ENCODE measurements around the gene POLE.

Gene POLE

GRCh38 chr12:132625731-132626430 is 61.3 kb downstream of the POLE start:
- no peak for DNase-seq

- DNase-seq = no peak
Measured at GRCh38 chr12:132624910-132625630, 62.1 kb downstream of the POLE start.

- DNase-seq = no peak
Measured at GRCh38 chr12:132624186-132624855, 62.8 kb downstream of the POLE start.

- DNase-seq = no peak
Measured at GRCh38 chr12:132623072-132623869, 63.9 kb downstream of the POLE start.

GRCh38 chr12:132622437-132623071 is 64.6 kb downstream of the POLE start:
- no peak for DNase-seq

- no peak for DNase-seq
Measured at GRCh38 chr12:132621657-132622435, 65.3 kb downstream of the POLE start.

GRCh38 chr12:132620899-132621656 is 66.1 kb downstream of the POLE start:
- DNase-seq = no peak

GRCh38 chr12:132620113-132620898 is 66.8 kb downstream of the POLE start:
- DNase-seq = no peak

- no peak for DNase-seq
Measured at GRCh38 chr12:132619386-132620112, 67.6 kb downstream of the POLE start.

GRCh38 chr12:132619071-132619385 is 68.1 kb downstream of the POLE start:
- DNase-seq = no peak

GRCh38 chr12:132618683-132619043 is 68.5 kb downstream of the POLE start, which contains the start of gene P2RX2:
Gene P2RX2, plus strand, starts transcription at chr12:132618776. Its CDS starts 41 bp downstream, at chr12:132618817.
- no peak for DNase-seq

- no peak for DNase-seq
Measured at GRCh38 chr12:132617822-132618682, 69.1 kb downstream of the POLE start.

- DNase-seq = no peak
Measured at GRCh38 chr12:132617135-132617701, 69.9 kb downstream of the POLE start.

- DNase-seq = no peak
Measured at GRCh38 chr12:132615579-132616038, 71.5 kb downstream of the POLE start.

- peak; percentile 19 for DNase-seq
Measured at GRCh38 chr12:132614861-132615578, 72.1 kb downstream of the POLE start.

GRCh38 chr12:132614029-132614428 is 73.1 kb downstream of the POLE start:
- DNase-seq = no peak

- DNase-seq = no peak
Measured at GRCh38 chr12:132611620-132612019, 75.5 kb downstream of the POLE start.
